Renal pelvis (tissue), 4 donors: Measurements from ENCODE around the gene MRC2. TPM values are rescaled to one million over a fixed set of nuclear protein-coding genes. Genes with fewer than 3 reads are reported as not detected.
A peak's percentile ranks its signal among the peaks of the same experiment; 100 is the strongest.
"Not testable (repeated sequence)": the region's sequence is repeated elsewhere in the genome, so short reads cannot be mapped to it uniquely, and the experiment has no call there.

Experiments used
- DNase-seq: peaks from one replicate; pipeline ENCODE4 v3.0.0-alpha.2; 2013
- polyA plus RNA-seq, 3 donors: library from polyadenylated mRNA; unstranded; fragments of 120-200 nt; gene quantifications; one replicate each; pipeline ENCODE4 v1.2.1, GENCODE V29; 2013; ENCODE audit not compliant: insufficient read length in 3 of 3

MRC2 gene
- polyA plus RNA-seq, 3 donors = 57.8 to 80.6 (median 79.6) TPM

DNA sequence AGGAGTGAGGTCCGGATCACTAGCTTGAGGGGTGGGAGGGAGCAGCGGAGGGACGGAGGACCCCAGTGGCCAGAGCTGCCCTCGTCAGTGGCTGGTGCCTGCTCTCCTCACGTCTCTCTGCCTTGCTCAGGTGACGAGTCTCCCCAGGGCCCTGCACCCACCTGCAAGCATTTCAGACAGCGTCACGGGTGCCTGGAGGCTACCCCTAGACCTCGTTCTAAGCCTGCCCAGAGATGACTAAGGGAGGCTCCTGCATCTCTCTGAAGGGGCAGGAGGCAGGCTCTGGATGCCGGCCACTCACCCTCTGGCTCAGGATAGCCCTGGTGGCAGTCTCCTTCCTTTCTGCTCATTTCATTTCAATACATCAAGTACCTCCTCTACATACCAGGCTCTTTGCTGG, 68.8 kb downstream of the MRC2 start:
- DNase-seq = no peak

DNA sequence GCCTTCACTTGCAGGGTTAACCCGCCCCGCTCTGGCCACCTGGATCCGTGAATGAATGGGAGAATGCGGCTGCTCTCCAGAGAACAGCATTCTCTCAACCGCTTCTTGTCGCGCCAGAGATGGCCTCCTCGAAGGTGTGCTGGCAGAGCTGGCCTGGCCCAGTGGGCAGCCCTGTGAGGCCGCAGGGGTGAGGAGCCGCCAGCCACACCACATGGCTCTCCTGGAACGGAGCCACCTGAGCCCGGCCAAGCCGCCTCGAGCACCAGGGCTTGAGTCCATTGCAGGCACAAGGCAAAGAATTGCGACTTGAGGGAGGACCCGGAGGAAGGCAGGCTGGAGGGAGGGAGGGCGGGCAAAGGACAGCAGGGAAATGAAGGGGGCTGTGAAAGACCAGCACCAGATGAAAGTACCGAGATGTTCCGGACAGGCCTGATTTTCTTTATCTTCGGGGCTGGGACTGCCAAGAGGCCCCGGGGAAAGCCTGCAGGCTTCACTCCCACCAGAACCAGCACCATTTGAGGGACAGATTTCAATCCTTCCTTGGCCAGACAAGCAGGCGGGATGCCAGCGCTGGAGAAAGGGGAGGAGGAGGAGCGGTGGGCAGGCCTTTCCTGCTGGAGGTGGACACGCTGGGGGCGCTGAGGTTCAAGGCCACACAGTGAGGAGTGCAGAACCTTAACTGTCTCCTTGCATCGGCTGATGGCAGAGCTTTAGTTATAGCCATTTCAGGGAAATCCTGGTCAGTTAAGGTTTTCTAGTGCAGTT, 69.4 kb downstream of the MRC2 start:
- no peak for DNase-seq

DNA sequence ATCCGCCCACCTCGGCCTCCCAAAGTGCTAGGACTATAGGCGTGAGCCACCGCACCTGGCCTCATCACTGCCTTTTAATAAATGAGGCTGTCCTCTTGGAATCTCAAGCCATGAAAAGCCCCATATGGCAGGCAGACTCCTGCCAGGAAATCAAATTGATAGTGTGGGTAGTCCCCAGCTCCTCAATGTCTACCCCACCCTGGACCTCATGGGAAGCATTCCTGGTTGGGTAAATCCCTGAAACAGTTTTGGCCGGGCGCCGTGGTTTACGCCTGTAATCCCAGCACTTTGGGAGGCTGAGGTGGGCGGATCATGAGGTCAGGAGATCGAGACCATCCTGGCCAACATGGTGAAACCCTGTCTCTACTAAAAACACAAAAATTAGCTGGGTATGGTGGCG, 71.0 kb downstream of the MRC2 start:
- DNase-seq = not testable (repeated sequence)

DNA sequence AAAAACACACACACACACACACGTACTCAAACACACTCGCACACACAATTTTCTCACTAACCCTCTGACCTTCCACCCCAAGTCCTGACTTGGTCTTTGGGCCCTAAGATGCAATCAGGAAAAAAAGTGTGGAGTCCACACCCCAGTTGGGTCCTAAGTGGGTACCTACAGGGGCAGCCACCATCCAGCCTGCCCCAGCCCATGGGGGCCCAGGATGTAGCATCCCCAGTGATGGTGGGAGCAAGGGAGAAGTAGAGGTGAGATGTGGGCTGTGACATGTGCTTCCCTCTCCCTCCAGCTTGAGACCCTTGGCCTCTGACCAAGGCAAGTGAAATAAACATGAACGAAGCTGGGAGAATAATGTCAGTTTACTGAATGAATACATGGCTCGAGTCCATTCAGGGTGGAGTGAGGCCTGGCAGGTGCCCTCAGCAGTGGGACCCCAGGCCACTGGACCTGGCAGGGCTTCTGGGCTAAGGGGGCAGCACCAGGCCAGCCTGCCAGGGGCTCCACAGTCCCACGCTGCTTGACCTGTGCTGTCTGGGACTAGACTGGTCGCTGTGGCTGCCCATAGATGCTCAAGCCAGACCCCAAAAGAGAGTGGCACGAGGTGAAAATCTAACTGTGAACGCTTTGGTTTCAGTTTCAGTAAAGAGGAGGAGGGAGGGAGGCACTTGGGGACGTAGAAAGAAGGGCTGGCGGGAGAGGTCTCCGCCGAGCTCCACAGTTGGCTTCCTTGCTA, 73.7 kb downstream of the MRC2 start:
- no peak for DNase-seq

DNA sequence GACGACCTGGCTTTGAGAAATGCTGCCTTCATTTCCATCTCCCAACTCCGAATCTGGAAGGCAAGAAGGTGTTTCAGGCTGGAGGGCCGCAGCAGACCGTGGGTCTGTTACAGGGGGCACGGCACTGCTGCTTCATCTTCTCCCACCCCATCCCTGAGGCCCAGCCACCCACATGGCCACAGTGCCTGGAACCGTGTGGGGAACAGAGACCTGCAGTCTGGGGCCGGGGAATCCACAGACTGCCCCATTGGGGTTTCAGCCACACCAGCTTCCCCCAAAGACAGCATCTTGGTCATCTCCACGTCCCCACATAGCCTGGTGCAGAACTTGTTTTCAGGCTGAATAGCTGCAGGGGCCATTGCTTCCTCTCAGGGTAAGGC, 74.2 kb downstream of the MRC2 start:
- no peak for DNase-seq

DNA sequence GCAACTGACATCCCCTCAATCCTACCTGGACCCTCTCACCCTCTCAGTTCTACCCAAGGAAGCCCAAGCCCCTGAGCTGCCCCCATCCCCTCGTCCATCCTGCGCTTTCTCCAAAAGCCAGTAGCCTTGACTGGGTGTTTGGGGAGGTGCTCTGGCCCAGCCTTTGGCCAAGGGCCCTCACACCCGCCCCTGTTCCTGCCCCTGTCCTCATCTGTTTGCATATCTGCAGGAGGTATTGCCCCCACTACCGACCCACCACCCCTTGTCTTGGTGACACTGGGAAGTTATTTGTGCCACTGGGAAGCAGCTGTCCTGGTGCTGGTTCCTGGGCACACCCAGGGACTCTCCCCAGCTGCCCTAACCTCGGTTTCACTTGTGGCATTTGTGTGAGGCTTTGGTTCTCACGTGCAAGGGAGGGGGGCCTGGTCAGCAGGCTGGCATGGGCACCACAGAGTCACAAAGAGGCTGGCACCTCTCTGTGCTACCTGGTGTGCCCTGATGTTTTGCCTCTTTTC, 75.3 kb downstream of the MRC2 start:
- DNase-seq = no peak

DNA sequence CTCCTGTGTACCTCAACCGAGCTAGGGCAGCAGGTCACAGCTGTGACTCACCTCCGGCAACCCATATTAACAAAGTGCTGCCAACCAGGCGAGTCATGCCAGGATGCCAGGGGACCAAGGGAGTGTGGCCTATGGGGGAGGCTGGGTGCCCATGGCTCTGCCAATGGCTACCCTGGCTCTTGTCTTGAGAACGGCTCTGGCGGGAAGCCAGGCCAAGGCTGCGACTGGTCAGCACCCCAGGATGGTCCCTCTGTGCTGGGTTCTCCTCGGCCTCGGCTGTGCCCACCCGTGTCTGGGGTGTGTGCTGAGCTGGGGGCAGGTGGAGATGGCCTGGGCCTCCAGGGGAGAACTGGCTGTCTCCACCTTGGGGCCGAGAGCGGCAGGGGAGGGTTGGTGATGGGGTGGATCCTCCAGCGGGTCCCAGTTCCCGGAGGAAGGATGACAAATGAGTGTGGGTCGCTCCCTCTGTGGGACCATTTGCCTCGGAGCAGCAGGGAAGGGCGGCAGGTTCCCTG, 75.8 kb downstream of the MRC2 start:
- no peak for DNase-seq

DNA sequence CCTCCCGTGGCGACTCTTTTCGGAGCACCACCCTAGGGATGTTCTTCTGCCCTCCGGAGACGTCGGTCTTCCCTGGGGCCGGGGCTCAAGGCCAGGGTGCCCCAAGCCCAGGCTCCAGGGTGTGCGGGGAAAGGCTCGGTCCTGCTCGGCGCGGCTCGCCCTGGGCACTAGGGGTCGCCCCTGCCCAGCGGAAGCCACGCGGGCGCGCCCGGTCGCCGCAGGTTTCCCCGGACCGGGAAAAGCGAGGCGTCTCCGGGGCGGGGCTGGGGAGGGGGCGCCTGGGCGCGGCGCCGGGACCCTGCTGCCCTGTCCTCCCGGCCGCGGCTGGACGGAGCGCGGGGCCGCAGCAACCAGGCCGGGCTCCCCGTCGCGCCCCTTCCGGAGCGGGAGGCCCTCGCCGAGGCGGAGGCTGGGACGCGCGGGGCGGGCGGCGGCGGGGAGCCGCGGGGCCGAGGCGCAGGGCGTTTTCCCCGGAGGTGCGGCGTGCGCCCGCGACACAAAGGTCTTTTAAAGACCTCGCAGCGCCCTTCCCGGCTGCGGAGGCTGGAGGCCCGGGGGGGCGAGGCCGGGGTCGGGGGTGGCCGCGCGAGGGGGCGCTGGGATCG, 76.4 kb downstream of the MRC2 start:
- DNase-seq = peak; percentile 70

DNA sequence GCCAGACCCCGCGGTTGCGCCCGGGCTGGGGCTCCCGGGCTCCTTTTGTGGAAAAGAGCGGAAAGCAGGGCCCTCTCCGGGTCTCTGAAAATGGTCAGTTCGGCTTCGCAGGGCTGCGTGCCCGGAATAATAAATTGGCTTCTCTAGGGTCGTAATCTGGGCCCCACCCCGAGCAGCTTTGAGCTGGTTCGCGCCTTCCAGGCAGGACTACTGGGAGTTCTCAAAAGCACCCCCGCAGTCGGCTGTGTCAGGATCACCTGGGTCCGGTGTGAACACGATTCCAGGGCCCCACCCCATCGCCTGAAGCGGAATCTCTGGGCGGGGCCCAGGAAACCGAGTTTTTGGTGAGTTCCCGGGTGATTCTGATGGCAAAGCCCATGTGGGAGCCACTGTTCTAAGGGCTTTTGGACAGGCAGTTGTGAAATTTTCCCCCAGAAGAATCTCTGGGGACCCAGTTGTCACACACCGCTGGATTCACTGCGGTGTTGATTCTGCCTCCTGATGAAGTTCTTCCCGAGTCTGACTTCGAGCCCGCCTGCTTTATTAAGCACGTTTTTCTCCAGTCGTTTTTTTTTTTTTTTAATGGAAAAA, 77.0 kb downstream of the MRC2 start:
- DNase-seq = peak; percentile 56

DNA sequence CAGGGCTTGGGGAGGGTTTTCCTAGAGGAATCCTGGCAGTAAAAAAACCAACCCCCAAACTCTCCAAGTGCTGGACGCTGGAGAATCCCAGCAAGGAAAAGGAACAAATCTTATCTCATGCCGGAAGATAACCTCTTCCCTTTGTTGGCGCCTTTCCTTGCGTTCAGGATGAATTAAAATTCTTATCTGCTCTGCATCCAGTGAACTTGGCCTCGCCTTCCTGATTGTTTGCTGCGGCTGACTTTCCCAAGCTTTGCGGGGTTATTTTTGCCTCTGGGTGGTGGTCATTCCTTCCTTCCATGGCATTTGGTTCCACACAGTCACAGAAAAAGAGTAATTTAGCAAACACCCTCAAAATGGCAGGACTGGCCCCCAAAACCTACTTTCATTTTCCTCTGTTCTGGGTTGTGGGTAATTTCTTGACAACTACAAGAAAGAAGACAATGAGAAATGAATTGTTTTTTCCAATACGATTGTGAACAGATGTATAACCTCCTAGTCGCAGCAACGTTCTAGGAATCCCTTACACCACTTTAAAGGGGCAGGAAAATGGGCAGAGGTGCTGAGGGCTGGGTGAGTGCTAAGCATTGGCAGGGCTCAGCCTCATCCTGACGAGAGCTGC, 77.8 kb downstream of the MRC2 start:
- DNase-seq = no peak

DNA sequence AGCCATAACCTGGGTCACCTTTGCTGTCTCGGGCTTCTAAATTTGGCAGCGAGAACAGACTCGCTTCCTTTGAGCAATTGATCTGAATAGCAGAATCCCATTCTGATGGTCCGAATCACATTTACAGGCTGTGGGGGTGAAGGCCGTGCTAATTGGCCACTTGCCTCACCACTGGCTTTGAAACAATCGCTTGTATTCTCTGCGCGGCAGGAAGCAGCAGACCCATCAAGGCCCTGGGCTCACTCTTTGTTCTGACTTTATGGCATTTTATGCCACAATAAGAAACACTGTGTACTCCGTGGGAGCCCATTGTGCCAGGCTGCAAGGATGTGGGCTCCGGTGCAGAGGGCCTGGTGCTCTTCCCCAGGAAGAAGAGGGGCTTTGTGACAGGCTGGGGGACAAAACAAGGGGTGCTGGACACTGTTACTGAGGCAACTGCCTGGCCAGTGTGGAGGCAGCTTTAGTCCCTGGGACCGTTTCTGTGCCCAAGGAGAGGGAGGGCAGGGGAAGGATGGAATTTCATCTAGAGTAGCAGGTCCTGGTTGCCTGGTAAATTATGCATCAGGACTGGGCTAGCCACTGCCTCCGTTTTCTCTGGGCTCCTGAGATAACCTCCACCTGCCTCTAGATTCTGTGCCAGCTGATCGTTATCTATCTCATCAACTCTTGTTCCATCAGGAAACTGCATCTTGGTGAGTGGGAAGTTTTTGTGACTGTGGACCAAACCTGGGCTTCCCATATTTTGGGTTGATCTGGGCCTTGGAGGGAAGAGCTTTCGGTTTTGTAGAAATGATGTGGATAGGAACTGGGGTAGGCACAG, 78.5 kb downstream of the MRC2 start:
- DNase-seq = no peak

DNA sequence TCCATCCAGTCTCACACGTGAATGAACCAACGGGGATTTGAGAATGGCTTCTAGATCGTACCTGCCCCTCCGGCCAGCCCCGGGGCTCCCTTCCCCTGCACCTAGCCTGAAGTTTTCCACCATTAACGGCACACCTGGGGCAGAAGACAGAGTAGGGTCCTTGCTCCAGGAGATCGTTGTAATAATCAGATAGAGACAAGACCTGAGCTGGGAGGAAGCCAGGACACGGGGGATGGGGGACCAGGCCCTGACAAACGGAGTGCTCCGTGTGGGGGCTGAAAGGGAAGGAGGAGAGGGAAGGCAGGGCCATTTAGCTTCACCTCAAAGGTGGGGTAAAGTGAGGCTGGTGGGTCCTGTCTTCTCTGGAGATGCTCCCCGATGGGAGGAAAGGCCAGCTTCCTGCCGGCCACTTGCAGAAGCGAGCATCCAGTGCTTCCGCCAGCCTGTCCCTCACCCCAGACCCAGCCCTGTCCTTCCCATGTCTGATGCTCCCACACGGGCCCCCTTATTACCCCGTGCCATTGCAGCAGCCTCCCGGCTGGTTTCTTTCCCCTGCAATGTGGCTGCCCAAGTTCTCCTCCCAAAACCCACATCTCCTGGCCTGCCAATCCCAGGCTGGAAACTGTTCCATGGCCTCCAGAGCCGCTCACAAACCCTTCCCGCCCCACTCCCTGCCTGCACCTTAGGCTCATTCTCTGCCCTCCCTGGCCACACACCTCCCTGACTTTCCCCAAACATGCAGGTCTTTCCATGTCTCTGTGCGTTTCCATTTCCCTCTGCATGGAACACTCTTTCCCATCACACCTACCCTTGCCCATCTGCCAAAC, 79.3 kb downstream of the MRC2 start:
- no peak for DNase-seq

DNA sequence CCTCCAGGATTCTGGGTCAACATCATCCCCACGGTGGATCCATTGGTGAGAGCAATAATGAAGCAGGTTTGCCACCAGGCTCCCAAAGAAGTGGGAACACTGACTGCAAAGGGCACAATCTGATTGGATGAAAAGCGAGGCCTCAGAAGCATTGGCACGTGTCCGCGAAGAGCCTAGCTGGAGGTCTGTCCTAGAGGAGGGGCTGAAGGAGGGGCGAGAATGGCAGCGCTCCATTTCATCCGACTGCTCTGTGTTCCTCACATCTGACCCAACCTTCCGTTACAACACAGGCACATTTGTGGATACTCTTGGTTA, 79.9 kb downstream of the MRC2 start:
- no peak for DNase-seq

DNA sequence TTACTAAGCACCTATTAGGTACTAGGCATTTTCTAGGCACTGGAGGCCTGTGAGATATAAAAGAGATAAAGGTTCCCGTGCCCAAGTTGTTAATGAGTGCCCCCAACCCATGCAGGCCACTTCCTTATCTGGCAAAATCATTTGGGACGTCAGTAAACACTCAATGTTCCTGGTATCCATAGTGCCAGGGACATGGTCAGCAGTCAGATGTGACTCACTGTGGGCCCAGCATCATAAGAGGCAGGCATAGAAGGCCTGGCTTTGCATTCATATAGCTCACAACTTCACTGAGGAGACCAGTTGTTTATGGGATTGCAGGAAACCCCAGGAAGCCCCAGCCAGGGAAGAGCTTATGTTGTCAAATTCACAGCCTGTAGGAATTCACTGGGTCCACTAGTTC, 81.1 kb downstream of the MRC2 start:
- DNase-seq = no peak

DNA sequence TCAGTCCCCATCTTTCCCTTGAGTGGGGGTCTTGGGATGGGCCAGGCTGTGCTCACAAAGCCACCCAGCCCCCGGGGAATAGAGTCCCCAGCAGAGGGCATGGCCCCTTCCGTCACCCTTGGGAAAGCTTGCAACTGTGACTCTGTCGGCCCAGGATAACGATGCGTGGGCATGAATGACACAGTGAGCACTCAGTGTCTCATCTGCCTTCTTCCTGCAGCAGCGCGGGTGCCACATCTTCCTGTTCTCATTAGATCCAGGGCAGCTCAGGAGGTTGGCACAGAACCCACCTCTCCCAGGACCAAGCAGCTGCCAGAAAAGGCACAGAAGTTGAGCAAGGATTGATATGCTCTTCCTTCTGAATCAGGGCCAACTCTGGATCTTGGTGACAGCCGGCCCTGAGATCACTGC, 84.7 kb downstream of the MRC2 start:
- no peak for DNase-seq

DNA sequence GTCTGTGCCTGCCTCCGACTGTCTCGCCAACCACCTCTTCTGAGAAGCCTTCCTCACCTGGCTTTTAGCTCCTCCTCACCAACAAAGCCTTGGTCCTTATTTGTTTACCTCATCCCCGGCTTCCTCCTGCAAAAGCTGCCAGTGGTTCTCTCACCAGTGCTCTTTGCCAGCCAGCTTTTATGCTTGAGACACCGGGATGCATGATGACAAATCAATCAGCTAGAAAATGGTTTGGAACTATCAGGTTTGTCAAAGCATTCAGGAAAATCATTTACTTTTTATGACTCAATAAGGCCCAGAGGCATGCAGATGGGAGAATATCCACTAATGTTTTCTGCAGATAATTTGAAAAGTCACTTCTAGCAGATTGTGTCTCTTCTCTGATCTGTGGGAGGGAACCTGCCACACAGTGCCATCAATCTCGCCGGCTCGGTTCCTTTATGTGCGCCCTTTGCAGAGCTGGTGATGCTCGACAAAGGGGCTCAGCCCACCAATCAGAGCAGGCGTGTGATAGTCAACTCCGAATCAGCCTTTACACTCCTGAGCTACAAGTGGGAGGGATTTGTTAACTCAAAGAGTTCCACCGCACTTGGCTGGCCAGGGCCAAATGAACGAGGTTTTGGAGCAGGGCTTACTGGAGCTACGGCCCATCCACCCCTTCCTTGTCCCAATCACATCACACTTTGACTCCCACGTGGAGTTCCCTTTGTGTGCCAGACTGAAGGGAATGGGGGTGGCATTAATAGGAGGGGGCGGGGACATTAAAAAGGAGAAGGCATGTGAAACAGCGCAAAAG, 85.8 kb downstream of the MRC2 start:
- peak; percentile 87 for DNase-seq

DNA sequence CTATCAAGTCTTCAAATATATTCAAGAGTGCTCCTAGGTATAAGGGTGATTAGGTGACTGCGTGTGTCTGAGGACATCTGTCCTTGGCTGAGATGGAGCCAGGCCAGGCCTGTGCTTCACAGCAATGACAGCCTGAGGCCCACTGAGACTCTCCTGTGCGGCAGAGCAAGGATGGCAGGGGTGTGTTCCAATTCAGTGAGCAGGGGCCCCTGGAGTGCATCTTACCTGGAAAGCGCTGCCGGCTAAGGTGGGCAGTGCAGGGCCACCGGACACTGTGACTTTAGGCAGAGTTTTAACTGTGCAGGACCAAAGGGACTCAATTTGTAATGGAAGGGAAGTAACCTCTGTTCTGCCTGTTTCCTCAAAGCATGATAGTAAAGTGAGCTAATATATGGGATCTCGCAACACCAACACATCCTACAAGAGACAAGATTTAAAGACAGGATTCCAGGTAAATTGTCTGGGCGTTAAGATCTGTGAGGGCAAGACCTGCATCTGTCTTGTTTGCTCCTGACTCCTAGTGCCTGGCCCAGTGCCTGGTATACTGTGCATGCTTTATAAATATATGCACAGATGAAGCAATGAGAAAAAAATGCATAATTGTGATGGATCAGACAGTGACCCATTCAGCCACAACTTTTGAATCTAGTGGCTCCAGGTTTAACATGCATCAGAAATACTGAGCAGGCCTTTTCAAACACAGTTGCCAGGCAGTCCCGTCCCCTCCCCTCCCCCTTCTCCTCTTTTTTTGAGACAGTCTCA, 86.7 kb downstream of the MRC2 start:
- DNase-seq = no peak

DNA sequence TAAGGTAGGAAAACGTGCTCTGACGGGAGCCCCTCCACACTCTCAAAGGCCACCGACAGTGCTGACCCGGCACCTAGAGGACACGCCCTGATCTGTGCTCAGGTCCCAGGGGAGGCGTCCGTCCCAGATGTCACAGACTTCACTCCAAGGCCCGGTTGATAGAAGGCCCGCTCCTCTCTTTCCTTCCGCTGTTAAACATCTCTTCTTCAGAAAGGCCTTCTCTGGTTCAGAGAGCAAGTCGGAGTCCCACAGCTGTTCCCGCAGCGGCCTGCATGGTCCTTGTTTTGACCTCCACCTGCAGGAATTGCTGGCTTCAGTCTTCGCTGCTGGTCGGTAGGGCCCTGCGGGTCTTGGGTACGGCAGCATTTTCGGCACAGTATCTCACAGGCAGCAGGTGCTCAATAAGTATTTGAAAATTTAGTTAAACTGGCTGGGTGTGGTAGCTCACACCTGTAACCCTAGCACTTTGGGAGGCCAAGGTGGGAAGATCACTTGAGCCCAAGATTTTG, 88.5 kb downstream of the MRC2 start:
- no peak for DNase-seq
